AG10803 (cell line): ENCODE data around the gene SEPTIN7.

Source experiments
- DNase-seq: peaks from one replicate; pipeline ENCODE4 v3.0.0; 2010; ENCODE audit warnings: low read depth
- H3K4me3 ChIP-seq: 2 replicates; pipeline ENCODE4 v1.5.1; 2011; ENCODE audit warnings: mild to moderate bottlenecking, low read length, control low read depth
- CTCF ChIP-seq: conservative IDR thresholded peaks from 2 replicates; pipeline ENCODE4 v1.5.1; 2011; ENCODE audit warnings: mild to moderate bottlenecking, low read length, control low read depth, inconsistent platforms

SEPTIN7 gene

GRCh38 chr7:35802102-35802466, 1.2 kb downstream of the SEPTIN7 start:
- H3K4me3 ChIP-seq, result peak overlapping the region; percentile 81
- no peak for TF ChIP-seq CTCF
- no peak for DNase-seq

GRCh38 chr7:35802649-35803048, 1.8 kb downstream of the SEPTIN7 start:
- no peak for DNase-seq
- no peak for TF ChIP-seq CTCF
- peak overlapping the region; percentile 81 for H3K4me3 ChIP-seq

GRCh38 chr7:35804231-35804970, 3.5 kb downstream of the SEPTIN7 start:
- H3K4me3 ChIP-seq, result no peak overlapping the region
- DNase-seq, result no peak
- TF ChIP-seq CTCF, result no peak

GRCh38 chr7:35805876-35806275, 5.0 kb downstream of the SEPTIN7 start:
- DNase-seq, result peak; percentile 29
- TF ChIP-seq CTCF, result no peak
- no peak overlapping the region for H3K4me3 ChIP-seq

GRCh38 chr7:35816514-35816913, 15.7 kb downstream of the SEPTIN7 start:
- TF ChIP-seq CTCF, result no peak
- H3K4me3 ChIP-seq, result no peak overlapping the region
- DNase-seq, result no peak

- TF ChIP-seq CTCF, result no peak
- DNase-seq, result no peak
- H3K4me3 ChIP-seq, result no peak overlapping the region
Measured at GRCh38 chr7:35817181-35817580, 16.3 kb downstream of the SEPTIN7 start.

GRCh38 chr7:35817930-35818329, 17.1 kb downstream of the SEPTIN7 start:
- no peak overlapping the region for H3K4me3 ChIP-seq
- no peak for DNase-seq
- no peak for TF ChIP-seq CTCF
